Transverse colon (tissue), 4 donors: Measurements from ENCODE around the gene NCBP3. TPM values are rescaled to one million over a fixed set of nuclear protein-coding genes. Genes with fewer than 3 reads are reported as not detected.

Experiments
- DNase-seq: peaks from one replicate; pipeline ENCODE4 v3.0.0-alpha.2; 2019
- H3K27ac ChIP-seq, 4 donors: fragments of 200-600 bp; sonication (generic); 2 replicates each; pipeline ENCODE4 v1.5.1; 2016 to 2018; ENCODE audit warnings: inconsistent platforms in 4 of 4
- H3K27me3 ChIP-seq: fragments of 200-600 bp; sonication (generic); 2 replicates; pipeline ENCODE4 v1.5.1; 2017; ENCODE audit warnings: inconsistent platforms
- H3K36me3 ChIP-seq, 4 donors: fragments of 200-600 bp; sonication (generic); 2 replicates each; pipeline ENCODE4 v1.5.1; 2017 to 2019; ENCODE audit warnings: inconsistent platforms in 4 of 4
- H3K4me1 ChIP-seq, 4 donors: fragments of 200-600 bp; sonication (generic); 2 replicates each; pipeline ENCODE4 v1.5.1; 2017 to 2020; ENCODE audit warnings: inconsistent platforms in 4 of 4
- H3K4me3 ChIP-seq, 4 donors: fragments of 200-600 bp; sonication (generic); 1 replicate in 1 of 4; 2 replicates in 3 of 4; pipeline versions ENCODE4 v1.5.1 to v1.6.1; 2017 to 2019; ENCODE audit warnings: inconsistent platforms in 4 of 4
- H3K9me3 ChIP-seq, 2 donors: fragments of 200-600 bp; sonication (generic); 2 replicates each; pipeline ENCODE4 v1.5.1; 2017 to 2019; ENCODE audit warnings: inconsistent platforms in 2 of 2
- CTCF ChIP-seq, 5 experiments: fragments of 200-600 bp in 3 of 5; fragments of 450-650 bp in 2 of 5; sonication (generic) in 3 of 5; IDR thresholded peaks; 1 replicate in 2 of 5; 2 replicates in 3 of 5; pipeline ENCODE4 v1.5.1; 2016 to 2017; ENCODE audit warnings: antibody characterized with exemption in 5 of 5, inconsistent platforms in 3 of 5, mild to moderate bottlenecking in 2 of 5, moderate library complexity in 1 of 5
- EP300 ChIP-seq: sonication (generic); formaldehyde crosslinking; IDR thresholded peaks from one replicate; pipeline ENCODE4 v1.6.1; 2017; ENCODE audit warnings: antibody characterized with exemption, low read depth
- POLR2A ChIP-seq: fragments of 450-650 bp; IDR thresholded peaks from one replicate; pipeline ENCODE4 v1.6.1; 2016; ENCODE audit warnings: antibody characterized with exemption, mild to moderate bottlenecking, moderate library complexity
- POLR2AphosphoS5 ChIP-seq, 3 donors: sonication (generic); formaldehyde crosslinking; IDR thresholded peaks; one replicate each; pipeline ENCODE4 v1.6.1; 2016; ENCODE audit warnings: antibody characterized with exemption in 3 of 3
- WGBS, 2 donors: methylation state at CpG; one replicate each; pipeline ENCODE4 v1.1.5; 2018; ENCODE audit warnings: low coverage in 1 of 2; 5-methylcytosine and 5-hydroxymethylcytosine counted together
- in situ Hi-C, 4 donors: fragments of 200-750 bp; cut with MboI; loops; one replicate each; pipeline versions ENCODE4 v1.15.0 to v1.15.1; 2017; ENCODE audit warnings: low sequenced_read_pairs in 3 of 4, low pct_ligation_motif_present in 1 of 4, low pct_unique_long_range_greater_than_20kb in 1 of 4
- intact Hi-C: fragments of 100-400 bp; cut with DNase I; formaldehyde crosslinking; loops from one replicate; pipeline ENCODE4 v1.15.1; 2023; ENCODE audit warnings: low total_unique reads
- total RNA-seq, 4 donors: library from RNA; depleted of rRNA; stranded (reverse); fragments of >200 nt; gene quantifications; one replicate each; pipeline ENCODE4 v1.1.0, GENCODE V29; 2016

The NCBP3 gene
- total RNA-seq, 4 donors from 2014 or later: 28.9 to 55.6 (median 45.8) TPM

GRCh38 chr17:3808701-3809100 lies 37.3 kb downstream of the NCBP3 start:
- in situ Hi-C loops: no loop called here
- no peak for DNase-seq

GRCh38 chr17:3805581-3805980 lies 40.5 kb downstream of the NCBP3 start:
- Histone ChIP-seq H3K27ac (no peak overlapping the region), H3K27me3 (no peaks in the 10 kb centered on the region), H3K4me3 (no peak overlapping the region), H3K36me3 (peaks cover 0 to 15% (median 0%) of the 10 kb centered on the region in 4 donors), H3K4me1 (peaks cover 0 to 4% (median 0%) of the 10 kb centered on the region in 4 donors), H3K9me3 (no peaks in the 10 kb centered on the region)
- in situ Hi-C loops: no loop called here
- WGBS, 2 donors: 89% methylated on average over 5 of the region's 5 CpGs; no CpG with 5 or more reads in 1 of the 2 donors
- intact Hi-C loops: no loop called here
- no peak for DNase-seq
- TF ChIP-seq POLR2A (no peak), POLR2AphosphoS5 (IDR thresholded peaks at IDR 0.05) (no peak), CTCF (IDR thresholded peaks at IDR 0.05) (no peak), EP300 (no peak)

More at GRCh38 chr17:3808701-3809100, 37.3 kb downstream of the NCBP3 start:
- Histone ChIP-seq H3K4me3 (no peak overlapping the region), H3K9me3 (no peaks in the 10 kb centered on the region), H3K27ac (no peak overlapping the region), H3K4me1 (no peaks in the 10 kb centered on the region), H3K27me3 (no peaks in the 10 kb centered on the region), H3K36me3 (peaks cover 0 to 36% (median 13%) of the 10 kb centered on the region in 4 donors)
- WGBS, 2 donors: 84 to 95% methylated on average over 7 of the region's 7 CpGs
- TF ChIP-seq POLR2A (no peak), CTCF (IDR thresholded peaks at IDR 0.05) (no peak), EP300 (no peak), POLR2AphosphoS5 (IDR thresholded peaks at IDR 0.05) (no peak)
- intact Hi-C loops: no loop called here

- DNase-seq: no peak
- H3K4me3 ChIP-seq: no peak overlapping the region
- intact Hi-C loops: no loop called here
- H3K36me3 ChIP-seq: peaks cover 0 to 13% (median 0%) of the 10 kb centered on the region in 4 donors
- in situ Hi-C loops: no loop called here
- H3K27me3 ChIP-seq: no peaks in the 10 kb centered on the region
- H3K9me3 ChIP-seq: no peaks in the 10 kb centered on the region
- WGBS, 2 donors: 60 to 75% methylated on average over 1 to 6 of the region's 6 CpGs
- H3K4me1 ChIP-seq: peaks cover 0 to 4% (median 0%) of the 10 kb centered on the region in 4 donors
- TF ChIP-seq POLR2A: no peak
- TF ChIP-seq EP300: no peak
- no peak for TF ChIP-seq CTCF (IDR thresholded peaks at IDR 0.05)
- TF ChIP-seq POLR2AphosphoS5 (IDR thresholded peaks at IDR 0.05): no peak
- no peak overlapping the region for H3K27ac ChIP-seq
These were observed 41.5 kb downstream of the NCBP3 start for GRCh38 chr17:3804503-3804931.

GRCh38 chr17:3803308-3803640 lies 42.8 kb downstream of the NCBP3 start:
- in situ Hi-C loops (no loop called here), intact Hi-C loops (no loop called here)
- peaks cover 0 to 4% (median 0%) of the 10 kb centered on the region in 4 donors for H3K4me1 ChIP-seq
- WGBS, 2 donors: 75 to 87% methylated on average over 5 of the region's 5 CpGs
- H3K36me3 ChIP-seq: peaks cover 0 to 12% (median 0%) of the 10 kb centered on the region in 4 donors
- DNase-seq: no peak
- no peak overlapping the region for H3K4me3 ChIP-seq
- TF ChIP-seq POLR2A (no peak), EP300 (no peak), CTCF (IDR thresholded peaks at IDR 0.05) (no peak), POLR2AphosphoS5 (IDR thresholded peaks at IDR 0.05) (no peak)
- no peaks in the 10 kb centered on the region for H3K27me3 ChIP-seq
- peak overlapping the region in 3 of 4 donors; percentile 59 to 80 (median 68) for H3K27ac ChIP-seq
- H3K9me3 ChIP-seq: no peaks in the 10 kb centered on the region
